GM12874 (cell line): ENCODE results near the gene CMIP.

Experiments
- CTCF ChIP-seq: IDR thresholded peaks from 2 replicates; pipeline ENCODE4 v1.5.1; 2011; ENCODE audit warnings: low read depth, mild to moderate bottlenecking, control low read depth, low read length, moderate library complexity; ENCODE audit not compliant: insufficient read depth

The CMIP gene

GRCh38 chr16:81697616-81698309 is 253.2 kb downstream of the CMIP start:
- no peak for TF ChIP-seq CTCF

DNA sequence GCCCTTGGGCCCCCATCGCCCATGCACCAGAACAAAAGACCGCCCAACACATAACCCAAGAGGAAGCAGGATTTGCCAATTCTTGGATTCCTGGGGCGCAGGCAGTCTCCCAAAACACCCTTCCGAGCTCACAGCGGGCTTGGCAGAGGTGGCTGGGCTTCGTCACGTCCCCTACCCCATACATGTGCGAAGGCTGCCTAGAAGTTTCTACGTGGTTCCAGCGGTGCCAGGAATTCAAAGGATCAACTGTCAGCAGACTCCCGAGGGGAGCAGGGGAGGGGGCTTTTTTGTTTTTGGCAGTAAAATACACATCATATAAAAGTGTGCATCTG is 253.7 kb downstream of the CMIP start:
- TF ChIP-seq CTCF, result no peak

- no peak for TF ChIP-seq CTCF
These were observed 255.0 kb downstream of the CMIP start for GRCh38 chr16:81699596-81699995.

DNA sequence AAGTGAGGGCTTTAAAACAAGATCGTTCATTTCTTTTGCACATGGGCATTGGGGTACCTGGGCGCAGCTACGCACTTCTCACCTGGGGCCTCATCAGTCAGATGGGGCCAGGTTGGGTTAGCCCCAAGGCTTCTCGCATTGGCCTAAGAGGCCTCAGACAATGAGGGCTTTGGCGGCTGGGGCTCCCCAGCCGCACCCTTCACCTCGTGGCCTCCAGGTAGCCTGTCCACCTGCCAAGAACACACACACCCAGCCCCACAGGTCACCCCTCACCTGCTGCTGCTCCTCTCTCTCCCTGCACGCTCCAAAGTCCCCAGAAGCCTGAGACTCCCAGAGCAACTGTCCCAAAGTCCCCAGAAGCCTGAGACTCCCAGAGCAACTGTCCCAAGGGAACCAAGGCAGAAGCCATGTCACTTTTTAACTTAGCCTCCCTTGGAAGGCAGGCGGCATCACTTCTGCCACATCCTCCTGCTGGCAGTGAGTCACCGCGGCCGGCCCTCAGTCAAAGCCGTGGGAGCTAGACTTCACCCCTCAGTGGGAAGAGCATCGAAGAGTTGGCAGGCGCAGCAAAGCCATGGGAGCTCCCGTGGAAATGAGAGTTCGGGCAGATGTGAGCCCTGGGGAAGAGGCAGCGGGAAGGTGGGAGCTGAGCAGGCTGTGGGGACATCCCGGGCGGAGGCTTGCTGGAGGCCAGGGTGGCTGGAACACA is 255.6 kb downstream of the CMIP start:
- no peak for TF ChIP-seq CTCF

GRCh38 chr16:81700780-81701165 is 256.2 kb downstream of the CMIP start:
- no peak for TF ChIP-seq CTCF

DNA sequence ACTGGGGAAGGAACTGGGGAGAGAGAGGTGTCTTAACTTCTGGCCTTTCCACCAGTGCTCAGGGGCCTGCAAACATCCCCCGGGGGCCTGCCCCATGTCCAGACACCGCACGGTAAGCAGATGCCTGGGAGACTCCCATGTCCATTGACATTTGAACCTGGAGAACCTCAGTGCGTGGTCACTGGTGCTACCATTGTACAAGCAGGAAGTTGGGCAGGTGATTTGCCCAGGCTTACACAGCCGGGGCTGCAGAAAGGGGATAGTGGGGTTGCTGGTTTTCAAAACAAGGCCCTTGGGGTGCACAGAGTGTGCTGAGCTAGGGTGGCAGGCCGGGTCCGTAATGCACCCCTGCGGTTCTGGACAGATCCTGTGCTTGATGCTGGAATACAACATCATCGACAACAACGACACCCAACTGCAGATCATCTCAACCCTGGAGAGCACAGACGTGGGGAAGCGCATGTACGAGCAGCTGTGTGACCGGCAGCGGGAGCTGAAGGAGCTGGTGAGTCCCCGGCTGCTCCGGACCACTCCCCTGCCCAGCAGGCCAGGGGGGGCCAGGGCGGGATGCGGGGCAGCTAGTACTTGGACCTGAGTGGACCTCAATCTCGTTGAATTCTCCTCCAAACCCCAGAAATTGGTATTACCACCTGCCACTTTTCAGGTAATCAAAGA is 256.8 kb downstream of the CMIP start:
- no peak for TF ChIP-seq CTCF

DNA sequence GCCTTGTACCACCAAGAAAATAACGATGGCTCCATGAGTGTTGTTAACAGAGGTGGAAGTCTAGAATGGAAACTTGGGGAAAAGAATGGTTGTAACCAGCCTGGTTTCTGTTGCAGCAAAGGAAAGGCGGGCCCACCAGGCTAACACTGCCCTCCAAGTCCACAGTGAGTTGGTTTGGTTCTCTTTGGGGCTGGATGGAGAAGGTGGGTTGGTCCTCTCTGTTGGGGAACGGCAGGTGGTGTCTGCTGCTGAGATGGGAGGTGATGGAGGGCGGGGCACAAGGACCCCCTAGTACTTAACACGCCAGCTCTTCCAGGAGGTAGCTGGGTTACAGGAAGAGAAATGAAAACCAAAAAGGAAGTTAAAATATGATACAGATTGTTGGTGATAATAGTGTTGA is 257.9 kb downstream of the CMIP start:
- no peak for TF ChIP-seq CTCF
